NCI-H524 treated with DMSO at 0.1 percent for 48 hours (cell line): Measurements from ENCODE around the gene PANK4.

Source experiments
- DNase-seq: peaks from one replicate; lab custom pipeline; 2025; lab: John Stamatoyannopoulos, UW

PANK4 gene

GRCh38 chr1:2528966-2529783 is 2.8 kb upstream of the PANK4 start:
- DNase-seq, result no peak

- no peak for DNase-seq
Observed at GRCh38 chr1:2528611-2528965, 2.2 kb upstream of the PANK4 start.

- no peak for DNase-seq
Observed at GRCh38 chr1:2528016-2528415, 1.6 kb upstream of the PANK4 start.

- DNase-seq, result no peak
Observed at GRCh38 chr1:2527556-2527860, 1.1 kb upstream of the PANK4 start.

GRCh38 chr1:2526824-2527555 is 594 bp upstream of the PANK4 start:
- DNase-seq, result peak; percentile 39

- no peak for DNase-seq
Observed at GRCh38 chr1:2525572-2525919, 850 bp downstream of the PANK4 start.

- DNase-seq, result no peak
Observed at GRCh38 chr1:2523891-2524609, 2.3 kb downstream of the PANK4 start.

- no peak for DNase-seq
Observed at GRCh38 chr1:2523191-2523890, 3.1 kb downstream of the PANK4 start.

- no peak for DNase-seq
Observed at GRCh38 chr1:2522230-2522629, 4.2 kb downstream of the PANK4 start.

GRCh38 chr1:2520806-2521205 is 5.6 kb downstream of the PANK4 start:
- no peak for DNase-seq

- DNase-seq, result no peak
Observed at GRCh38 chr1:2520206-2520605, 6.2 kb downstream of the PANK4 start.

GRCh38 chr1:2519729-2520128 is 6.7 kb downstream of the PANK4 start:
- DNase-seq, result no peak

GRCh38 chr1:2519029-2519685 is 7.2 kb downstream of the PANK4 start:
- DNase-seq, result no peak

- DNase-seq, result no peak
Observed at GRCh38 chr1:2518528-2518927, 7.9 kb downstream of the PANK4 start.

- DNase-seq, result no peak
Observed at GRCh38 chr1:2517966-2518365, 8.4 kb downstream of the PANK4 start.

- no peak for DNase-seq
Observed at GRCh38 chr1:2516946-2517345, 9.4 kb downstream of the PANK4 start.

GRCh38 chr1:2516124-2516523 is 10.3 kb downstream of the PANK4 start:
- DNase-seq, result no peak

GRCh38 chr1:2515763-2516080 is 10.7 kb downstream of the PANK4 start:
- DNase-seq, result no peak

GRCh38 chr1:2514863-2515762 is 11.3 kb downstream of the PANK4 start:
- DNase-seq, result no peak

GRCh38 chr1:2513939-2514652 is 12.3 kb downstream of the PANK4 start:
- no peak for DNase-seq
